ENCODE results near the gene SLC35B1.

Gene SLC35B1

GRCh38 chr17:49755663-49756283, 48.0 kb upstream of the SLC35B1 start:
- no peak overlapping the region for H2BK15ac ChIP-seq (ENCODE audit: low read depth, poor library complexity, severe bottlenecking)
- peaks cover 29% of the 10 kb centered on the region for H3K79me1 ChIP-seq (replicated peaks; ENCODE audit: low read length, poor library complexity, severe bottlenecking)
- no peak overlapping the region for H4K91ac ChIP-seq (ENCODE audit: low read length)
- no peak overlapping the region for H2BK120ac ChIP-seq (ENCODE audit: low read depth, low read length)
- no peaks in the 10 kb centered on the region for H3K27me3 ChIP-seq (ENCODE audit: control insufficient read depth in 1 of 2, insufficient read depth in 1 of 2, low read length in 2 of 2)
- no peak overlapping the region for H3K4ac ChIP-seq (ENCODE audit: low read depth in 1 of 2, low read length in 2 of 2)
- no peak overlapping the region for H3K18ac ChIP-seq (ENCODE audit: low read depth in 1 of 2, low read length in 2 of 2)
- H3K4me2 ChIP-seq (ENCODE audit: low read length, poor library complexity, severe bottlenecking) = no peak overlapping the region
- H2AK5ac ChIP-seq (ENCODE audit: low read length, severe bottlenecking) = no peak overlapping the region
- H3K27ac ChIP-seq (ENCODE audit: low read length, poor library complexity, severe bottlenecking) = no peak overlapping the region
- H3K23ac ChIP-seq (ENCODE audit: low read length in 2 of 2) = no peak overlapping the region
- H2BK12ac ChIP-seq (ENCODE audit: low read length in 2 of 2) = no peak overlapping the region
- WGBS = 92% methylated on average over 3 of the region's 4 CpGs
- H3K4me1 ChIP-seq (ENCODE audit: control insufficient read depth, insufficient read depth, low read depth, low read length) = no peaks in the 10 kb centered on the region
- no peak overlapping the region for H3K14ac ChIP-seq (ENCODE audit: low read length in 2 of 2)
- H3K9me3 ChIP-seq (ENCODE audit: control insufficient read depth, low read length) = no peaks in the 10 kb centered on the region
- no peak overlapping the region for H4K8ac ChIP-seq (ENCODE audit: low read length)
- no peak overlapping the region for H2AFZ ChIP-seq (ENCODE audit: low read depth, low read length)
- H3K36me3 ChIP-seq (ENCODE audit: control insufficient read depth in 1 of 2, insufficient read depth in 2 of 2, low read depth in 1 of 2, low read length in 2 of 2) = no peaks in the 10 kb centered on the region
- no peak for DNase-seq
- no peak overlapping the region for H3K4me3 ChIP-seq (ENCODE audit: insufficient read depth in 1 of 2, low read depth in 1 of 2, low read length in 2 of 2)
- no peak overlapping the region for H3K9ac ChIP-seq (ENCODE audit: low read length)
- no peak overlapping the region for H2BK5ac ChIP-seq (ENCODE audit: low read depth, low read length, poor library complexity, severe bottlenecking)

- DNase-seq = no peak
- no peak overlapping the region for H2AK5ac ChIP-seq (ENCODE audit: low read length, severe bottlenecking)
- H2BK15ac ChIP-seq (ENCODE audit: low read depth, poor library complexity, severe bottlenecking) = no peak overlapping the region
- H3K27me3 ChIP-seq (ENCODE audit: control insufficient read depth in 1 of 2, insufficient read depth in 1 of 2, low read length in 2 of 2) = no peaks in the 10 kb centered on the region
- no peak overlapping the region for H4K8ac ChIP-seq (ENCODE audit: low read length)
- H3K9ac ChIP-seq (ENCODE audit: low read length) = no peak overlapping the region
- no peak overlapping the region for H2BK5ac ChIP-seq (ENCODE audit: low read depth, low read length, poor library complexity, severe bottlenecking)
- H3K4me2 ChIP-seq (ENCODE audit: low read length, poor library complexity, severe bottlenecking) = no peak overlapping the region
- H3K4me1 ChIP-seq (ENCODE audit: control insufficient read depth, insufficient read depth, low read depth, low read length) = peaks cover 2% of the 10 kb centered on the region
- H3K9me3 ChIP-seq (ENCODE audit: control insufficient read depth, low read length) = no peaks in the 10 kb centered on the region
- no peak overlapping the region for H3K23ac ChIP-seq (ENCODE audit: low read length in 2 of 2)
- H3K14ac ChIP-seq (ENCODE audit: low read length in 2 of 2) = no peak overlapping the region
- H2BK12ac ChIP-seq (ENCODE audit: low read length in 2 of 2) = no peak overlapping the region
- H3K4me3 ChIP-seq (ENCODE audit: insufficient read depth in 1 of 2, low read depth in 1 of 2, low read length in 2 of 2) = no peak overlapping the region
- H4K91ac ChIP-seq (ENCODE audit: low read length) = no peak overlapping the region
- H3K4ac ChIP-seq (ENCODE audit: low read depth in 1 of 2, low read length in 2 of 2) = no peak overlapping the region
- WGBS = 88% methylated on average over 7 of the region's 8 CpGs
- H3K18ac ChIP-seq (ENCODE audit: low read depth in 1 of 2, low read length in 2 of 2) = no peak overlapping the region
- no peak overlapping the region for H2BK120ac ChIP-seq (ENCODE audit: low read depth, low read length)
- H3K36me3 ChIP-seq (ENCODE audit: control insufficient read depth in 1 of 2, insufficient read depth in 2 of 2, low read depth in 1 of 2, low read length in 2 of 2) = no peaks in the 10 kb centered on the region
- peaks cover 20% of the 10 kb centered on the region for H3K79me1 ChIP-seq (replicated peaks; ENCODE audit: low read length, poor library complexity, severe bottlenecking)
- no peak overlapping the region for H3K27ac ChIP-seq (ENCODE audit: low read length, poor library complexity, severe bottlenecking)
- no peak overlapping the region for H2AFZ ChIP-seq (ENCODE audit: low read depth, low read length)
Observed at GRCh38 chr17:49753959-49754391, 46.2 kb upstream of the SLC35B1 start.

GRCh38 chr17:49752508-49752907, 44.7 kb upstream of the SLC35B1 start:
- Histone ChIP-seq H3K27me3 (ENCODE audit: control insufficient read depth in 1 of 2, insufficient read depth in 1 of 2, low read length in 2 of 2) (no peaks in the 10 kb centered on the region), H2BK5ac (ENCODE audit: low read depth, low read length, poor library complexity, severe bottlenecking) (no peak overlapping the region), H3K4me2 (ENCODE audit: low read length, poor library complexity, severe bottlenecking) (no peak overlapping the region), H4K8ac (ENCODE audit: low read length) (no peak overlapping the region), H2BK15ac (ENCODE audit: low read depth, poor library complexity, severe bottlenecking) (no peak overlapping the region), H3K4me1 (ENCODE audit: control insufficient read depth, insufficient read depth, low read depth, low read length) (peaks cover 3% of the 10 kb centered on the region), H3K18ac (ENCODE audit: low read depth in 1 of 2, low read length in 2 of 2) (no peak overlapping the region), H3K36me3 (ENCODE audit: control insufficient read depth in 1 of 2, insufficient read depth in 2 of 2, low read depth in 1 of 2, low read length in 2 of 2) (no peaks in the 10 kb centered on the region), H4K91ac (ENCODE audit: low read length) (no peak overlapping the region), H2AK5ac (ENCODE audit: low read length, severe bottlenecking) (no peak overlapping the region), H2AFZ (ENCODE audit: low read depth, low read length) (peak overlapping the region; percentile 16), H3K9ac (ENCODE audit: low read length) (no peak overlapping the region), H2BK120ac (ENCODE audit: low read depth, low read length) (no peak overlapping the region), H3K23ac (ENCODE audit: low read length in 2 of 2) (no peak overlapping the region), H3K14ac (ENCODE audit: low read length in 2 of 2) (no peak overlapping the region), H3K4ac (ENCODE audit: low read depth in 1 of 2, low read length in 2 of 2) (no peak overlapping the region), H3K9me3 (ENCODE audit: control insufficient read depth, low read length) (no peaks in the 10 kb centered on the region), H3K4me3 (ENCODE audit: insufficient read depth in 1 of 2, low read depth in 1 of 2, low read length in 2 of 2) (no peak overlapping the region), H3K79me1 (replicated peaks; ENCODE audit: low read length, poor library complexity, severe bottlenecking) (peaks cover 20% of the 10 kb centered on the region), H3K27ac (ENCODE audit: low read length, poor library complexity, severe bottlenecking) (no peak overlapping the region), H2BK12ac (ENCODE audit: low read length in 2 of 2) (no peak overlapping the region)
- no peak for DNase-seq
- WGBS = 95% methylated on average over 1 of the region's 3 CpGs

- H2BK5ac ChIP-seq (ENCODE audit: low read depth, low read length, poor library complexity, severe bottlenecking) = no peak overlapping the region
- no peak overlapping the region for H3K4me3 ChIP-seq (ENCODE audit: insufficient read depth in 1 of 2, low read depth in 1 of 2, low read length in 2 of 2)
- H3K23ac ChIP-seq (ENCODE audit: low read length in 2 of 2) = no peak overlapping the region
- H3K79me1 ChIP-seq (replicated peaks; ENCODE audit: low read length, poor library complexity, severe bottlenecking) = peaks cover 16% of the 10 kb centered on the region
- no peak overlapping the region for H2AFZ ChIP-seq (ENCODE audit: low read depth, low read length)
- no peak overlapping the region for H3K14ac ChIP-seq (ENCODE audit: low read length in 2 of 2)
- no peak overlapping the region for H4K91ac ChIP-seq (ENCODE audit: low read length)
- no peak overlapping the region for H2BK120ac ChIP-seq (ENCODE audit: low read depth, low read length)
- no peak overlapping the region for H3K4ac ChIP-seq (ENCODE audit: low read depth in 1 of 2, low read length in 2 of 2)
- no peak overlapping the region for H2AK5ac ChIP-seq (ENCODE audit: low read length, severe bottlenecking)
- no peaks in the 10 kb centered on the region for H3K36me3 ChIP-seq (ENCODE audit: control insufficient read depth in 1 of 2, insufficient read depth in 2 of 2, low read depth in 1 of 2, low read length in 2 of 2)
- H3K4me2 ChIP-seq (ENCODE audit: low read length, poor library complexity, severe bottlenecking) = no peak overlapping the region
- no peak overlapping the region for H3K27ac ChIP-seq (ENCODE audit: low read length, poor library complexity, severe bottlenecking)
- peaks cover 3% of the 10 kb centered on the region for H3K4me1 ChIP-seq (ENCODE audit: control insufficient read depth, insufficient read depth, low read depth, low read length)
- no peak overlapping the region for H2BK12ac ChIP-seq (ENCODE audit: low read length in 2 of 2)
- no peak overlapping the region for H3K9ac ChIP-seq (ENCODE audit: low read length)
- no peak overlapping the region for H2BK15ac ChIP-seq (ENCODE audit: low read depth, poor library complexity, severe bottlenecking)
- H3K9me3 ChIP-seq (ENCODE audit: control insufficient read depth, low read length) = no peaks in the 10 kb centered on the region
- 95% methylated on average over 2 of the region's 3 CpGs for WGBS
- DNase-seq = no peak
- no peaks in the 10 kb centered on the region for H3K27me3 ChIP-seq (ENCODE audit: control insufficient read depth in 1 of 2, insufficient read depth in 1 of 2, low read length in 2 of 2)
- H3K18ac ChIP-seq (ENCODE audit: low read depth in 1 of 2, low read length in 2 of 2) = no peak overlapping the region
- no peak overlapping the region for H4K8ac ChIP-seq (ENCODE audit: low read length)
Observed at GRCh38 chr17:49749730-49750129, 42.0 kb upstream of the SLC35B1 start.

All from mesenchymal stem cell (in vitro differentiated cells and primary cell).